ENCODE measurements around the gene CRELD2. TPM values are rescaled to one million over a fixed set of nuclear protein-coding genes. Genes with fewer than 3 reads are reported as not detected.

Gene CRELD2
- total RNA-seq (2014; rRNA removed; shearing (Covaris generic)), result 23.4 and 25.9 TPM in 2 replicates
- polyA plus RNA-seq (2014; cell fraction: nucleus; rRNA removed), result 87.1 and 103 TPM in 2 replicates

- DNase-seq (ENCODE audit: extremely low read depth, low read depth), result peak; percentile 90
These were observed at the start of gene CRELD2, which contains the start of gene ALG12 for GRCh38 chr22:49917974-49918910. TSS of gene CRELD2 (plus strand) at chr22:49918634. CDS start at chr22:49918770, 136 bp downstream. TSS of gene ALG12 (minus strand) at chr22:49918438. CDS start at chr22:49913765, 4,673 bp downstream.

- DNase-seq (ENCODE audit: extremely low read depth, low read depth), result no peak
These were observed 49.2 kb upstream of the CRELD2 start for GRCh38 chr22:49869086-49869830.

GRCh38 chr22:49869845-49870712 is 48.4 kb upstream of the CRELD2 start:
- DNase-seq (ENCODE audit: extremely low read depth, low read depth), result no peak

- DNase-seq (ENCODE audit: extremely low read depth, low read depth), result no peak
These were observed 47.0 kb upstream of the CRELD2 start for GRCh38 chr22:49871482-49871881.

GRCh38 chr22:49872347-49872746 is 46.1 kb upstream of the CRELD2 start:
- DNase-seq (ENCODE audit: extremely low read depth, low read depth), result no peak

GRCh38 chr22:49873228-49873940 is 45.0 kb upstream of the CRELD2 start:
- no peak for DNase-seq (ENCODE audit: extremely low read depth, low read depth)

GRCh38 chr22:49877642-49878041 is 40.8 kb upstream of the CRELD2 start:
- DNase-seq (ENCODE audit: extremely low read depth, low read depth), result no peak

- no peak for DNase-seq (ENCODE audit: extremely low read depth, low read depth)
These were observed 40.2 kb upstream of the CRELD2 start for GRCh38 chr22:49878206-49878605.

- DNase-seq (ENCODE audit: extremely low read depth, low read depth), result no peak
These were observed 38.6 kb upstream of the CRELD2 start for GRCh38 chr22:49879871-49880270.

- DNase-seq (ENCODE audit: extremely low read depth, low read depth), result no peak
These were observed 38.2 kb upstream of the CRELD2 start for GRCh38 chr22:49880281-49880680.

GRCh38 chr22:49881856-49882255 is 36.6 kb upstream of the CRELD2 start:
- DNase-seq (ENCODE audit: extremely low read depth, low read depth), result no peak

- DNase-seq (ENCODE audit: extremely low read depth, low read depth), result no peak
These were observed 35.7 kb upstream of the CRELD2 start for GRCh38 chr22:49882519-49883293.

GRCh38 chr22:49883294-49883640 is 35.2 kb upstream of the CRELD2 start:
- DNase-seq (ENCODE audit: extremely low read depth, low read depth), result no peak

GRCh38 chr22:49884075-49884474 is 34.4 kb upstream of the CRELD2 start:
- DNase-seq (ENCODE audit: extremely low read depth, low read depth), result no peak

GRCh38 chr22:49884503-49885260 is 33.8 kb upstream of the CRELD2 start:
- DNase-seq (ENCODE audit: extremely low read depth, low read depth), result no peak

- no peak for DNase-seq (ENCODE audit: extremely low read depth, low read depth)
These were observed 33.2 kb upstream of the CRELD2 start for GRCh38 chr22:49885281-49885680.

- no peak for DNase-seq (ENCODE audit: extremely low read depth, low read depth)
These were observed 32.6 kb upstream of the CRELD2 start for GRCh38 chr22:49885881-49886280.

GRCh38 chr22:49886346-49887063 is 31.9 kb upstream of the CRELD2 start:
- no peak for DNase-seq (ENCODE audit: extremely low read depth, low read depth)

All from NCI-H460 (cell line).